H54 (cell line): Measurements from ENCODE around the gene PLOD2.

Experiments used
- DNase-seq: peaks from one replicate; pipeline ENCODE4 v3.0.0; 2011; ENCODE audit warnings: low spot score, mixed read lengths; ENCODE audit not compliant: insufficient read length
- FAIRE-seq: peaks from 3 replicates; lab custom pipeline; 2011; peaks lifted over from hg19 to GRCh38; lab: Jason Lieb, UNC
- POLR2A ChIP-seq: IDR thresholded peaks from 2 replicates; pipeline ENCODE4 v1.6.1; 2011; ENCODE audit warnings: low read depth, mild to moderate bottlenecking, low read length

PLOD2 gene

GRCh38 chr3:146050691-146051090, 110.3 kb downstream of the PLOD2 start:
- TF ChIP-seq POLR2A: no peak
- FAIRE-seq (no peak), DNase-seq (no peak)

GRCh38 chr3:146047485-146047884, 113.5 kb downstream of the PLOD2 start:
- no peak for TF ChIP-seq POLR2A
- FAIRE-seq (no peak), DNase-seq (no peak)

DNA sequence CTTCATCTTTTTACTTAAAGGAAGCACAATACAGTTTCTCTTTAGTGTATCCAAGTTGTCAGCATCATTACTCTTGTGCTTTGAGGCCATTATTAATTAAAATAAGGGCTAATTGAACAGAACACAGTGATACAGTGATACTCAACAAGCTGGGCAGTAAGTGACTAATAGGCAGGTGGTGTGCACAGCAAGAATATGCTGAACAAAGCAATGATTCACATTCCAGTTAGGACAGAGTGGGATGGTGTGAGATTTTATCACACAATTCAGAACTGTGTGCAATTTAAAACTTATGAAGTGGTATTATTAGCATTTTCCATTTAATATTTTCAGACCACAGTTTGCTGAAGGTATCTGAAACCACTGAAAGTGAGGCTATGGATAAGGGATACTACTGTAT, 116.9 kb downstream of the PLOD2 start:
- DNase-seq (no peak), FAIRE-seq (peak; percentile 6)
- TF ChIP-seq POLR2A: no peak

DNA sequence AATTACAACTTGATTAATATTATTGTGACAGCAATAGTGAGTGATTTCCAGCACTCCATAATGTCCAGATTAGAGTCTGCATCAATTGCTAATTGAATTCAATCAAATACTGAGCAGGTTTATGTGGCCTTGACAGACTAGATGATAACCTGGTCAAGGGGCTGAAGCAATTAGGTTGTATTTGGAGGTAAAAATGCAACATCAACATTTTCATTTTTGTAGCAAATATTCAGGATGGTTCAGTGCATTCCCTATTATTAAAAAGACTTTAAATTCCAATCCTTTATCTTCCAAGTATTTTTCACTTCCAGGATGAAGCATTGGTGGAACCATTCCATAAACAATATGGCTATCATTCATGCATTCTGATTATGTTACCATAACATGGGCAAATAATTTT, 120.4 kb downstream of the PLOD2 start:
- no peak for TF ChIP-seq POLR2A
- no peak for FAIRE-seq

DNA sequence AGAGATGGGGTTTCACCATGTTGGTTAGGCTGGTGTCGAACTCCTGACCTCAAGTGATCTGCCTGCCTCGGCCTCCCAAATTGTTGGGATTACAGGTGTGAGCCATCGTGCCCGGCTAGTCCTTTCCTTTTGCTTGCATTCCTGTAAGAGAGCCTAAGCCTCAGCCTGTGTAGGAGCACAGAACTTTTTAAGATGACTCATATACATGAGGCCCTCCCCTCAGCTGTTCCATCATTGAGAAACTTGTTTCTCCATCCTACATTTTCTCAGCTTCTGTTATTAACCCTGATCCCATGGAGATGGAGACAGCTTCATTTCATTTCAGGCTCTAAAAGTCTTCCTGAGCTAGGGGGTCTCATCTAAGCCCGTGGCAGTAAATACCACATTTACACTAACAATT, 123.3 kb downstream of the PLOD2 start:
- no peak for TF ChIP-seq POLR2A
- DNase-seq (no peak), FAIRE-seq (no peak)

More for the DNA sequence above, 120.4 kb downstream of the PLOD2 start:
- no peak for DNase-seq

DNA sequence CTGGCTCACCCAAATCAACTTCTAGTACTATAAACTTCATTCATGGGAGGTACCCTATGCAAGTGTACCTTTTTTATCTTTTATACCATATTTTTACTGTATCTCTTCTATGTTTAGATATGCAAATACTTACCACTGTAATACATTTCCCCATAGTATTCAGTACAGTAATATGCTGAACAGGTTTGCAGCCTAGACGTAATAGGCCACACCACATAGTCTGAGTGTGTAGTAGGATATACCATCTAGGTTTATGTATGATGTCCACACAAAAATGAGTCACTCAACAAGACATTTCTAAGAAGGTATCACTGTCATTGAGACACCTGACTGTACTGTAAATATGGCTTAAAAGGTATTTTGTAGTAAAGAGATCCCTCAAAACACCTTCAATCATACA, 124.7 kb downstream of the PLOD2 start:
- DNase-seq (no peak), FAIRE-seq (no peak)
- no peak for TF ChIP-seq POLR2A

- FAIRE-seq (no peak), DNase-seq (no peak)
- no peak for TF ChIP-seq POLR2A
Measured at GRCh38 chr3:146035366-146035765, 125.6 kb downstream of the PLOD2 start.

DNA sequence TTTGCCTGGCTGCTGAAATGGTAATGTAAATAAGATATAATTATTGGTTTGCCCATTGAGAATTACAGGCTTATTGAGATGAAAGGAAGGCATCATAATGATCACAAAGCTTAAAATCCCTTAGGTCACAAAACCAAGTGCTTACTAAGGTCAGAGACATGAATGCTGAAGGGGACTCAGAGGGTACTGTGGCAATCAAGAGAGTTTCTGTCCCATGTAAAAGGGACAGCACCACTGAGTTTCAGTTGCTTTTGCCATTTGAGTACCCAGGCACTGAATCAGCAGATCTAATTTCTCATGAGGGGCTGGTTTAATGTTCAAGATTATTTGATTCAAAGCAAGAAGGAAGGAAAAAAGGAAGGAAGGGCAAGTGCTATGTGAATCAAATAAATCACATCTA, 127.0 kb downstream of the PLOD2 start:
- no peak for DNase-seq
- TF ChIP-seq POLR2A: no peak

DNA sequence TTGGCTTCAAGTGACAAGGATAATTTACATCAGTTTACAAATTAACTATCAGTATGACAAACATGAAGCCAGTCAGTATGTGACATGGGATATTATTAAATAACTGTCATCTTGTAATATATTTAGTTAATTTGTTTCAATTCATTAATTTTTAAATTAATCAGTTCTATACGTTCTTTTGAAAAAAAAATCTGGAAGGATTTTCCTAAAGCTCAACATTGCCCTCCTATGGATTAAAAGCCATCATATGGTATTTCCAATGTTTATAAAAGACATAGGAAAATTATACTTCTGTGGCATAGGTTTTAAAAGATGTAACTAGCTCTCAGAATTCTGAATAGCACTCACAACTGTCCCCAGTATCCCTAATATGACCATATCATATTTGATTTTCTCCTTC, 134.4 kb downstream of the PLOD2 start:
- TF ChIP-seq POLR2A: no peak
- DNase-seq (no peak), FAIRE-seq (no peak)

More for the DNA sequence above, 127.0 kb downstream of the PLOD2 start:
- no peak for FAIRE-seq

GRCh38 chr3:146024260-146024659, 136.7 kb downstream of the PLOD2 start:
- FAIRE-seq (no peak), DNase-seq (no peak)

GRCh38 chr3:146020969-146021368, 140.0 kb downstream of the PLOD2 start:
- DNase-seq (no peak), FAIRE-seq (no peak)
- no peak for TF ChIP-seq POLR2A

More at GRCh38 chr3:146024260-146024659, 136.7 kb downstream of the PLOD2 start:
- no peak for TF ChIP-seq POLR2A

- DNase-seq (no peak), FAIRE-seq (no peak)
- no peak for TF ChIP-seq POLR2A
Measured at GRCh38 chr3:146019508-146019907, 141.5 kb downstream of the PLOD2 start.
